Epithelial cell of proximal tubule (primary cell): Measurements from ENCODE around the gene FDX2. TPM values are rescaled to one million over a fixed set of nuclear protein-coding genes. Genes with fewer than 3 reads are reported as not detected.

Source experiments
- DNase-seq: peaks from one replicate; pipeline ENCODE4 v3.0.0-alpha.2; 2011; ENCODE audit warnings: low read depth
- H3K4me3 ChIP-seq: 2 replicates; pipeline ENCODE4 v1.5.1; 2011; ENCODE audit warnings: low read depth, mild to moderate bottlenecking, low read length
- CTCF ChIP-seq: conservative IDR thresholded peaks from 2 replicates; pipeline ENCODE4 v1.5.1; 2012; ENCODE audit warnings: low read depth, mild to moderate bottlenecking, low read length
- total RNA-seq: library from RNA; depleted of rRNA; stranded (reverse); fragments of >200 nt; gene quantifications from 2 replicates; pipeline ENCODE4 v1.2.3, GENCODE V29; 2015

The FDX2 gene
- total RNA-seq, 1 donor from 2014 or later: 57.6 TPM

- peak; percentile 29 for TF ChIP-seq CTCF
- peak overlapping the region; percentile 24 for H3K4me3 ChIP-seq
- no peak for DNase-seq
Measured at GRCh38 chr19:10295305-10295846, 20.4 kb downstream of the FDX2 start.

- no peak overlapping the region for H3K4me3 ChIP-seq
- DNase-seq: no peak
- peak; percentile 14 for TF ChIP-seq CTCF
Measured at GRCh38 chr19:10294368-10294697, 21.5 kb downstream of the FDX2 start.

- DNase-seq: no peak
- no peak overlapping the region for H3K4me3 ChIP-seq
- no peak for TF ChIP-seq CTCF
Measured at GRCh38 chr19:10293637-10294367, 22.0 kb downstream of the FDX2 start.

- TF ChIP-seq CTCF: no peak
- H3K4me3 ChIP-seq: peak overlapping the region; percentile 43
- DNase-seq: no peak
Measured at GRCh38 chr19:10292789-10293636, 22.8 kb downstream of the FDX2 start.

GRCh38 chr19:10292206-10292788 lies 23.5 kb downstream of the FDX2 start:
- no peak for TF ChIP-seq CTCF
- no peak for DNase-seq
- H3K4me3 ChIP-seq: peak overlapping the region; percentile 43

- peak overlapping the region; percentile 43 for H3K4me3 ChIP-seq
- DNase-seq: no peak
- no peak for TF ChIP-seq CTCF
Measured at GRCh38 chr19:10291554-10292205, 24.1 kb downstream of the FDX2 start.
